B cell (primary cell): ENCODE measurements around the gene TTC6. TPM values are rescaled to one million over a fixed set of nuclear protein-coding genes. Genes with fewer than 3 reads are reported as not detected.

Source experiments
- ATAC-seq: fragments of 200-7000 bp; cut with Tn5 transposase; one replicate; pipeline ENCODE4 v1.10.0; 2021; ENCODE audit warnings: low read depth, mild to moderate bottlenecking, moderate number of reproducible peaks, moderate library complexity
- CTCF ChIA-PET: fragments of 350-600 bp; sonication (Branson Sonifier 250); formaldehyde crosslinking; loops from one replicate; lab custom pipeline; 2021; ENCODE audit warnings: antibody characterized with exemption, inconsistent platforms; lab: Charles Lee
- POLR2A ChIA-PET: fragments of 350-600 bp; sonication (Branson Sonifier 250); formaldehyde crosslinking; loops from one replicate; lab custom pipeline; 2021; ENCODE audit warnings: antibody characterized with exemption; lab: Charles Lee
- DNase-seq: peaks from one replicate; pipeline ENCODE4 v3.0.0; 2013
- H2AFZ ChIP-seq: 2 replicates; pipeline ENCODE4 v1.6.1; 2012; ENCODE audit warnings: mild to moderate bottlenecking, low read depth, low read length; ENCODE audit not compliant: insufficient read depth, poor library complexity, severe bottlenecking
- H3K27ac ChIP-seq, 2 donors: 1 replicate in 1 of 2; 2 replicates in 1 of 2; pipeline ENCODE4 v1.5.1; 2012 to 2013; ENCODE audit warnings: low read length in 2 of 2, mild to moderate bottlenecking in 2 of 2, moderate library complexity in 1 of 2
- H3K27me3 ChIP-seq, 4 experiments: fragments of 200-600 bp in 1 of 4; sonication (generic) in 1 of 4; replicated peaks in 1 of 4; 1 replicate in 2 of 4; 2 replicates in 2 of 4; pipeline versions ENCODE4 v1.6.1 to v1.7.0; 2013 to 2016; ENCODE audit warnings: low read length in 3 of 4, mild to moderate bottlenecking in 2 of 4, mixed read lengths in 1 of 4, moderate library complexity in 1 of 4; ENCODE audit not compliant: insufficient read depth in 4 of 4, control insufficient read depth in 3 of 4; ENCODE audit errors: control extremely low read depth in 1 of 4
- H3K36me3 ChIP-seq, 2 experiments: replicated peaks in 1 of 2; 1 replicate in 1 of 2; 2 replicates in 1 of 2; pipeline versions ENCODE4 v1.6.1 to v1.7.1; 2013; ENCODE audit warnings: low read length in 1 of 2; ENCODE audit not compliant: insufficient read depth in 2 of 2, control insufficient read depth in 1 of 2; ENCODE audit errors: control extremely low read depth in 1 of 2, extremely low read depth in 1 of 2
- H3K4me1 ChIP-seq, 2 donors: fragments of 200-600 bp in 1 of 2; sonication (generic) in 1 of 2; 1 replicate in 1 of 2; 2 replicates in 1 of 2; pipeline versions ENCODE4 v1.5.1 to v1.6.1; 2013 to 2017; ENCODE audit warnings: low read length in 2 of 2; ENCODE audit not compliant: control insufficient read depth in 2 of 2, insufficient read depth in 2 of 2
- H3K4me2 ChIP-seq: replicated peaks from 2 replicates; pipeline ENCODE3; 2012; ENCODE audit warnings: mild to moderate bottlenecking, low read depth, low read length; ENCODE audit not compliant: poor library complexity, severe bottlenecking
- H3K4me3 ChIP-seq, 5 experiments: fragments of 200-600 bp in 1 of 5; sonication (generic) in 1 of 5; 1 replicate in 3 of 5; 2 replicates in 2 of 5; pipeline versions ENCODE4 v1.5.1 to v1.7.0; 2011 to 2016; ENCODE audit warnings: low read length in 4 of 5, mild to moderate bottlenecking in 4 of 5, low read depth in 2 of 5, control low read depth in 1 of 5, moderate library complexity in 1 of 5; ENCODE audit not compliant: insufficient read depth in 1 of 5; ENCODE audit errors: control extremely low read depth in 1 of 5, extremely low read depth in 1 of 5
- H3K79me2 ChIP-seq: fragments of 200-600 bp; sonication (generic); one replicate; pipeline ENCODE4 v1.6.0; 2016; ENCODE audit warnings: low read length; ENCODE audit not compliant: control insufficient read depth, insufficient read depth
- H3K9ac ChIP-seq: fragments of 200-600 bp; sonication (generic); 2 replicates; pipeline ENCODE4 v1.6.1; 2017; ENCODE audit warnings: mild to moderate bottlenecking, low read length, moderate library complexity
- H3K9me3 ChIP-seq, 3 donors: one replicate each; pipeline versions ENCODE4 v1.6.1 to v1.7.1; 2013; ENCODE audit warnings: low read length in 2 of 3; ENCODE audit not compliant: control insufficient read depth in 2 of 3, insufficient read depth in 1 of 3; ENCODE audit errors: control extremely low read depth in 1 of 3
- H4K20me1 ChIP-seq: 2 replicates; pipeline ENCODE4 v1.6.0; 2012; ENCODE audit warnings: mild to moderate bottlenecking, low read length; ENCODE audit not compliant: insufficient read depth, control insufficient read depth, poor library complexity, severe bottlenecking
- H3K27ac Mint-ChIP-seq: one replicate; pipeline ENCODE4 v1.8.0; 2021; ENCODE audit warnings: mixed read lengths
- H3K27me3 Mint-ChIP-seq: one replicate; pipeline ENCODE4 v1.8.0; 2021; ENCODE audit warnings: mixed read lengths
- H3K4me1 Mint-ChIP-seq: one replicate; pipeline ENCODE4 v1.8.0; 2021; ENCODE audit warnings: mixed read lengths
- H3K4me3 Mint-ChIP-seq: one replicate; pipeline ENCODE4 v1.8.0; 2021; ENCODE audit warnings: mixed read lengths
- H3K9me3 Mint-ChIP-seq: one replicate; pipeline ENCODE4 v1.8.0; 2022; ENCODE audit warnings: mixed read lengths; ENCODE audit not compliant: insufficient read depth
- EZH2 ChIP-seq: IDR thresholded peaks from 2 replicates; pipeline ENCODE4 v1.6.1; 2012; ENCODE audit warnings: borderline replicate concordance, low read depth, mild to moderate bottlenecking, moderate library complexity, low read length; ENCODE audit not compliant: insufficient read depth, poor library complexity, severe bottlenecking
- WGBS: methylation state at CpG from one replicate; pipeline ENCODE4 v1.1.5; 2013; ENCODE audit warnings: missing lambda C conversion rate; ENCODE audit not compliant: insufficient coverage; 5-methylcytosine and 5-hydroxymethylcytosine counted together
- intact Hi-C: fragments of 100-400 bp; cut with micrococcal nuclease; formaldehyde crosslinking; loops from one replicate; pipeline ENCODE4 v1.10.0; 2022
- polyA plus RNA-seq: library from polyadenylated mRNA; depleted of rRNA; stranded (reverse); fragments of >200 nt; gene quantifications from 2 replicates; pipeline ENCODE4 v1.2.3, GENCODE V29; 2012
- total RNA-seq, 2 donors: library from RNA; stranded (reverse); fragments of 120-200 nt in 1 of 2; gene quantifications; 1 replicate in 1 of 2; 2 replicates in 1 of 2; pipeline versions ENCODE4 v1.2.3 to v1.2.4, GENCODE V29; 2013 to 2022
- TF ChIP-seq, protein P1 (sequence below): fragments of 200-600 bp; IDR thresholded peaks from one replicate; pipeline ENCODE4 v1.8.0; 2022; ENCODE audit warnings: antibody characterized with exemption, mild to moderate bottlenecking

The TTC6 gene
- total and polyA plus RNA-seq, 2 donors (not counting 1 experiment from before 2014, with no cell fraction given), result not detected

DNA sequence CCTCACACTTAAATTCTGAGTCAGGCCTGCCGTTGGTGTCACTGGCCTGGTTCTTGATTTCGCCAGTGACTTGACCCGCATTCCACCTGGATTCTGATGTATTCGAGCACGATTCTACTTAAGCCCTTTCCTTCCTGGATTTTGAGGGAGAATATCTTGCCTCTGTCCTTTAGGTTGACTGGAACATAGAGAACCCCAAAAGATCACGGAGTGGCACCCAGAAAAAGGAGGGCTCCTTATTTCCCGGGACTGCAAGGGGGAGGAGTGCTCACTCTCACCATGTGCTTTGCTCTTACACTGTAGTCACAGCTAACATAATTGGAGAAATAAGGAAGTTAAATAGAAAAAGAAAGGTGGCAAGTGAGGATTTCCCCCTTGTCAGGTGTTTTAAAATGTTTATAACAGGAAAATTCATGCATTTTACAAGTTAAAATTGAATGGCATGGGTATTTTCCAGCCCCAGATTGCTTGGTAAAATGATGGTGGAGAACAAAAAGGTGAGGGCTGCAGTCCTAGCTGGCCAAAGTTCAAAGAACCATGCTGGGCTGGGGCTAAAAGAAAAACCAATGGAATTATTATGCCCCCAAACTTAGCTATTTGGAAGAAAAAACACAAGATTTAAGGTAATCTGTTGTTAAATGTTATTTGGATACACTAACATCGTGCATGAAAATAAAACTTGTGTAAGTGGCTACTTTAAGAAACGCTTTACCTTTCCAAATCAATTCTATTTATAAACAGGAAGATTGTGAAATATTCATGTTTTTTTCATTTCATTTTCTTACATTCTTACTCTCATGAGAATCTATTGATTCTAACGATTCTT, 9.2 kb upstream of the TTC6 start:
- no peak overlapping the region for H2AFZ ChIP-seq
- H4K20me1 ChIP-seq, result no peaks in the 10 kb centered on the region
- 36% methylated on average over 4 of the region's 10 CpGs for WGBS
- no peaks in the 10 kb centered on the region for H3K9me3 Mint-ChIP-seq
- peaks cover 0 to 29% (median 0%) of the 10 kb centered on the region in 3 donors for H3K9me3 ChIP-seq
- H3K4me3 ChIP-seq, result no peak overlapping the region
- no peaks in the 10 kb centered on the region for H3K4me1 Mint-ChIP-seq
- intact Hi-C loops, result no loop called here
- H3K4me2 ChIP-seq, result no peak overlapping the region
- H3K27me3 ChIP-seq, result peaks cover 0 to 45% (median 34%) of the 10 kb centered on the region in 4 experiments
- H3K4me1 ChIP-seq, result no peaks in the 10 kb centered on the region
- no peak overlapping the region for H3K9ac ChIP-seq
- H3K27ac ChIP-seq, result no peak overlapping the region
- no peak for TF ChIP-seq EZH2
- TF ChIP-seq, protein P1, sequence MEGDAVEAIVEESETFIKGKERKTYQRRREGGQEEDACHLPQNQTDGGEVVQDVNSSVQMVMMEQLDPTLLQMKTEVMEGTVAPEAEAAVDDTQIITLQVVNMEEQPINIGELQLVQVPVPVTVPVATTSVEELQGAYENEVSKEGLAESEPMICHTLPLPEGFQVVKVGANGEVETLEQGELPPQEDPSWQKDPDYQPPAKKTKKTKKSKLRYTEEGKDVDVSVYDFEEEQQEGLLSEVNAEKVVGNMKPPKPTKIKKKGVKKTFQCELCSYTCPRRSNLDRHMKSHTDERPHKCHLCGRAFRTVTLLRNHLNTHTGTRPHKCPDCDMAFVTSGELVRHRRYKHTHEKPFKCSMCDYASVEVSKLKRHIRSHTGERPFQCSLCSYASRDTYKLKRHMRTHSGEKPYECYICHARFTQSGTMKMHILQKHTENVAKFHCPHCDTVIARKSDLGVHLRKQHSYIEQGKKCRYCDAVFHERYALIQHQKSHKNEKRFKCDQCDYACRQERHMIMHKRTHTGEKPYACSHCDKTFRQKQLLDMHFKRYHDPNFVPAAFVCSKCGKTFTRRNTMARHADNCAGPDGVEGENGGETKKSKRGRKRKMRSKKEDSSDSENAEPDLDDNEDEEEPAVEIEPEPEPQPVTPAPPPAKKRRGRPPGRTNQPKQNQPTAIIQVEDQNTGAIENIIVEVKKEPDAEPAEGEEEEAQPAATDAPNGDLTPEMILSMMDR, result no peak
- peaks cover 50% of the 10 kb centered on the region for H3K27me3 Mint-ChIP-seq
- no peaks in the 10 kb centered on the region for H3K36me3 ChIP-seq
- ATAC-seq, result no peak
- H3K27ac Mint-ChIP-seq, result no peak overlapping the region
- no peak overlapping the region for H3K4me3 Mint-ChIP-seq
- DNase-seq, result no peak
- ChIA-PET POLR2A (no interaction called here), CTCF (no interaction called here)
- H3K79me2 ChIP-seq, result no peaks in the 10 kb centered on the region

DNA sequence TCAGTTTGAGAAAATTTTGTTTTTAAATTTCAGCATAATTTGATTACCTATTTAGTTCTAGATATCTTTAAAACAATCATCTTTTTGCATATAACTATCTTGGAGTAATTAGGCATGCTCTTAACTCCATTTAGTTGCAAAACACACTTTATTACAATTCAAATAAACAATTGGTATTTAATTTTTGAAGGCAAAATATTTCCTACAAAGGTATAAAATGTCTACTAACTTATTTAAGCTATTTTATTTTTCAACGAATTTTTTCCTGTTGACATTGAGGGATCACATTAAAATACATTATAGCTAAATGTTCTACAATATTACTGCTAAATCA, 8.7 kb upstream of the TTC6 start:
- peaks cover 0 to 35% (median 1%) of the 10 kb centered on the region in 3 donors for H3K9me3 ChIP-seq
- no peaks in the 10 kb centered on the region for H3K4me1 Mint-ChIP-seq
- H4K20me1 ChIP-seq, result no peaks in the 10 kb centered on the region
- no peaks in the 10 kb centered on the region for H3K9me3 Mint-ChIP-seq
- no peak for TF ChIP-seq EZH2
- TF ChIP-seq, protein P1, result no peak
- peaks cover 49% of the 10 kb centered on the region for H3K27me3 Mint-ChIP-seq
- peaks cover 0 to 51% (median 35%) of the 10 kb centered on the region in 4 experiments for H3K27me3 ChIP-seq
- H3K9ac ChIP-seq, result no peak overlapping the region
- no peak overlapping the region for H3K4me2 ChIP-seq
- CTCF ChIA-PET, result no interaction called here
- DNase-seq, result no peak
- no peak overlapping the region for H3K27ac Mint-ChIP-seq
- no peak overlapping the region for H3K4me3 Mint-ChIP-seq
- no peak overlapping the region for H2AFZ ChIP-seq
- ATAC-seq, result no peak
- H3K4me3 ChIP-seq, result no peak overlapping the region
- no peak overlapping the region for H3K27ac ChIP-seq
- POLR2A ChIA-PET, result no interaction called here
- no CpG with 5 or more reads among the region's 1 CpG for WGBS
- no peaks in the 10 kb centered on the region for H3K4me1 ChIP-seq
- no peaks in the 10 kb centered on the region for H3K79me2 ChIP-seq
- intact Hi-C loops, result no loop called here
- H3K36me3 ChIP-seq, result no peaks in the 10 kb centered on the region
